Measurements from ENCODE around the gene RPL34.

The RPL34 gene

DNA sequence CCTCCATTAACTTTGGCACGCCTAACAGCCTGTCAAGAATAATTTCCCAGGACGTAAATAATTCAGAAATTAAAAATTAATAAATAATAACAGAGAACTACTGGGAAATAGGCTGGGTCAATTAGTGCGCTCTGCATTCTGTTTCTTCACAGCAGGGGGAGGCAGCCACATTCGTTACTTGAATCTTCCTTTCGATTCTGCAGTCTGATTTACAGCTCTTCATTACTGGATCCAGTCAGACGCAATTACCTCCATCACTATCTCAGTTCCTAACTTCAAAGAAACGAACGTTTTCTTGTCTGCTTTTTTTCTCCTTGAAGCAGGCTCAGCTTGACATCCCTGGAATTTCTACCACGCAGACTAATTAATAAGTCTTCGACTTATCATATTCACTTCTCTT, 9.0 kb upstream of the RPL34 start:
- TF ChIP-seq ARNTL (CRISPR knock-in tag; IDR thresholded peaks at IDR 0.05; ENCODE audit: borderline replicate concordance, low read depth) (no peak), SNAI2 (CRISPR knock-in tag; IDR thresholded peaks at IDR 0.05) (no peak), GLIS3 (CRISPR knock-in tag; IDR thresholded peaks at IDR 0.05) (no peak), POU6F1 (CRISPR knock-in tag; IDR thresholded peaks at IDR 0.05; ENCODE audit: borderline replicate concordance, low read depth) (no peak), ISL1 (CRISPR knock-in tag; IDR thresholded peaks at IDR 0.05) (no peak), ZNF565 (CRISPR knock-in tag; conservative IDR thresholded peaks at IDR 0.05; ENCODE audit: low read depth) (no peak), PPARA (CRISPR knock-in tag; IDR thresholded peaks at IDR 0.05; ENCODE audit: borderline replicate concordance) (no peak), ZNF8 (CRISPR knock-in tag; IDR thresholded peaks at IDR 0.05) (no peak), ZFP30 (CRISPR knock-in tag; IDR thresholded peaks at IDR 0.05) (no peak)
- TF ChIP-seq, protein P1, sequence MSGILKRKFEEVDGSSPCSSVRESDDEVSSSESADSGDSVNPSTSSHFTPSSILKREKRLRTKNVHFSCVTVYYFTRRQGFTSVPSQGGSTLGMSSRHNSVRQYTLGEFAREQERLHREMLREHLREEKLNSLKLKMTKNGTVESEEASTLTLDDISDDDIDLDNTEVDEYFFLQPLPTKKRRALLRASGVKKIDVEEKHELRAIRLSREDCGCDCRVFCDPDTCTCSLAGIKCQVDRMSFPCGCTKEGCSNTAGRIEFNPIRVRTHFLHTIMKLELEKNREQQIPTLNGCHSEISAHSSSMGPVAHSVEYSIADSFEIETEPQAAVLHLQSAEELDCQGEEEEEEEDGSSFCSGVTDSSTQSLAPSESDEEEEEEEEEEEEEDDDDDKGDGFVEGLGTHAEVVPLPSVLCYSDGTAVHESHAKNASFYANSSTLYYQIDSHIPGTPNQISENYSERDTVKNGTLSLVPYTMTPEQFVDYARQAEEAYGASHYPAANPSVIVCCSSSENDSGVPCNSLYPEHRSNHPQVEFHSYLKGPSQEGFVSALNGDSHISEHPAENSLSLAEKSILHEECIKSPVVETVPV (CRISPR knock-in tag; IDR thresholded peaks at IDR 0.05): no peak
- no peak for ATAC-seq

DNA sequence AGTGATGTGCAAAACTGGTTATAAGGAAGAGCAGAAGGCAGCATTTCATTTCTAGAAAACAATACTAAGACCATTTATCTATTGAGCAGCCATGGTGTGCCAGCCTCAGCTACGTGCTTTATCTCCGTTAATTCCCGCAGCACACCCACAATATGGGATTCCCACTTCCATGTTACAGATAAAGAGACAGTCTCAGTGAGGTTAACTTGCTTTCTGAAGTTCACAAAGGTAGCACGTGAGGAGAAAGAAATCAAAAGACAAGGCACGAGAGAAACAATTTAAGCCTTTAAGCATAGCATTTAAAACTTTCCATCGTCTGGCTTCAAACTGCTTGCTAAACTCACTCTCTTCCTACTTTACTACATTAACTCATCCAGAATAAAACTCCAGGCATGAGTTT, 8.0 kb upstream of the RPL34 start:
- TF ChIP-seq ZFP3 (CRISPR knock-in tag; IDR thresholded peaks at IDR 0.05): no peak
- TF ChIP-seq ESRRG (CRISPR knock-in tag; IDR thresholded peaks at IDR 0.05): no peak
- TF ChIP-seq TOX (CRISPR knock-in tag; IDR thresholded peaks at IDR 0.05; ENCODE audit: borderline replicate concordance): no peak
- no peak for TF ChIP-seq TSHZ2 (CRISPR knock-in tag; IDR thresholded peaks at IDR 0.05)
- TF ChIP-seq CREB5 (CRISPR knock-in tag; IDR thresholded peaks at IDR 0.05; ENCODE audit: low read depth): no peak
- ATAC-seq: no peak

GRCh38 chr4:108619372-108620100, 840 bp upstream of the RPL34 start:
- TF ChIP-seq ZC3H10 (CRISPR knock-in tag; IDR thresholded peaks at IDR 0.05) (no peak), OSR1 (CRISPR knock-in tag; IDR thresholded peaks at IDR 0.05) (no peak), PPARA (CRISPR knock-in tag; IDR thresholded peaks at IDR 0.05; ENCODE audit: borderline replicate concordance) (no peak), CSDC2 (CRISPR knock-in tag; IDR thresholded peaks at IDR 0.05) (no peak)
- ATAC-seq: peak; percentile 4

DNA sequence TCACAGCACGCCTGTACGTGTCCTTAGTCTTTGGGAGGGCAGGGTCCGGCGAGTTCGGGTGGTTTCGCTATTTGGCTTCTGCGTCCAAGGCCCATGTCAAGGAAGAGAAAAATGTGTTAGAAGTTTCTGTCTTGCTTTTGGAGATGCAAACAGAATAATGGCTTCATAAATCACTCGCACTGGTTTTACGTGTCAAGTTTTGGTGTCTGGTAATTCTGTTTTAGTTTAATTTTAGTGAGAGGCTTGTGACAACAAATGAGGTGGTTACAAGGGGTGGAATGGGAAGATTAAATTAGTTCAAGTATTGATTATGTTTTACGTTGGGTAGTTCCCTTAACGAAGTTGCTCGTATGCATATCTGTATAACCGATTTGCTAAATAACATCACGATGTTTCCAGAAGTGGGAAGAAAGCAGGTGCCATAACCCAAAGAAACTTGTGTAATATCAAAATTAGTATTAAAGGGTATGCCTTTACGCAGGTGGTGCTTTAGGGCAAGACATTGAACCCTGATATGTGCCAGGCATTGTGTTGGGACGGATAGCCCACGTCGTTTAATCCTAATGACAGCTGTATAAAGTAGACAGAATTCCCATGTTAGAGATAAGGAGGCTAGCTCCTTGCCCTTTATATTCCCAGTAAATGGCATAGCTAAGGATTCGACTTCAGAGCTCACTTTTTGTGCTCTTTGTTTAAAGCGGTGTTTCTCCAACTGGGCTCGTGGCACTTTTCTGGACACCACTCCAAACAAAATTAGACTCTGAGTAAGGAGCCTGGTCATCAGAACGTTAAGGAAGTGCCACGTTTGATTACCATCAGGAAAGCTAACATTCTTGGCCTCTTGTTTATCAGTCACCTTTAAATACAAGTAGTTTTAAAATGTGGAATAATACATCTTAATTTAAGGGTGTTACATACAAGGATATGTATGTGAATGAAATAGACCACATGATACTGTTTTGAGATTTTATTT, 843 bp downstream of the RPL34 start:
- no peak for ATAC-seq
- no peak for TF ChIP-seq TSHZ2 (CRISPR knock-in tag; IDR thresholded peaks at IDR 0.05)
- TF ChIP-seq RARB (CRISPR knock-in tag; IDR thresholded peaks at IDR 0.05): no peak
- TF ChIP-seq CREB5 (CRISPR knock-in tag; IDR thresholded peaks at IDR 0.05; ENCODE audit: low read depth): no peak
- no peak for TF ChIP-seq TCF4 (CRISPR knock-in tag; IDR thresholded peaks at IDR 0.05; ENCODE audit: borderline replicate concordance)
- no peak for TF ChIP-seq OSR1 (CRISPR knock-in tag; IDR thresholded peaks at IDR 0.05)
- TF ChIP-seq, protein P2, sequence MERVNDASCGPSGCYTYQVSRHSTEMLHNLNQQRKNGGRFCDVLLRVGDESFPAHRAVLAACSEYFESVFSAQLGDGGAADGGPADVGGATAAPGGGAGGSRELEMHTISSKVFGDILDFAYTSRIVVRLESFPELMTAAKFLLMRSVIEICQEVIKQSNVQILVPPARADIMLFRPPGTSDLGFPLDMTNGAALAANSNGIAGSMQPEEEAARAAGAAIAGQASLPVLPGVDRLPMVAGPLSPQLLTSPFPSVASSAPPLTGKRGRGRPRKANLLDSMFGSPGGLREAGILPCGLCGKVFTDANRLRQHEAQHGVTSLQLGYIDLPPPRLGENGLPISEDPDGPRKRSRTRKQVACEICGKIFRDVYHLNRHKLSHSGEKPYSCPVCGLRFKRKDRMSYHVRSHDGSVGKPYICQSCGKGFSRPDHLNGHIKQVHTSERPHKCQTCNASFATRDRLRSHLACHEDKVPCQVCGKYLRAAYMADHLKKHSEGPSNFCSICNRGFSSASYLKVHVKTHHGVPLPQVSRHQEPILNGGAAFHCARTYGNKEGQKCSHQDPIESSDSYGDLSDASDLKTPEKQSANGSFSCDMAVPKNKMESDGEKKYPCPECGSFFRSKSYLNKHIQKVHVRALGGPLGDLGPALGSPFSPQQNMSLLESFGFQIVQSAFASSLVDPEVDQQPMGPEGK (CRISPR knock-in tag; IDR thresholded peaks at IDR 0.05; ENCODE audit: borderline replicate concordance): no peak
- no peak for TF ChIP-seq PPARA (CRISPR knock-in tag; IDR thresholded peaks at IDR 0.05; ENCODE audit: borderline replicate concordance)
- no peak for TF ChIP-seq ZNF565 (CRISPR knock-in tag; conservative IDR thresholded peaks at IDR 0.05; ENCODE audit: low read depth)

Data from SK-N-SH treated with all-trans-retinoic acid at 6 μM for 48 hours (cell line).